ENCODE data around the gene WEE2.
A peak's percentile ranks its signal among the peaks of the same experiment; 100 is the strongest.
"Not testable (repeated sequence)": the region's sequence is repeated elsewhere in the genome, so short reads cannot be mapped to it uniquely, and the experiment has no call there.

Gene WEE2

DNA sequence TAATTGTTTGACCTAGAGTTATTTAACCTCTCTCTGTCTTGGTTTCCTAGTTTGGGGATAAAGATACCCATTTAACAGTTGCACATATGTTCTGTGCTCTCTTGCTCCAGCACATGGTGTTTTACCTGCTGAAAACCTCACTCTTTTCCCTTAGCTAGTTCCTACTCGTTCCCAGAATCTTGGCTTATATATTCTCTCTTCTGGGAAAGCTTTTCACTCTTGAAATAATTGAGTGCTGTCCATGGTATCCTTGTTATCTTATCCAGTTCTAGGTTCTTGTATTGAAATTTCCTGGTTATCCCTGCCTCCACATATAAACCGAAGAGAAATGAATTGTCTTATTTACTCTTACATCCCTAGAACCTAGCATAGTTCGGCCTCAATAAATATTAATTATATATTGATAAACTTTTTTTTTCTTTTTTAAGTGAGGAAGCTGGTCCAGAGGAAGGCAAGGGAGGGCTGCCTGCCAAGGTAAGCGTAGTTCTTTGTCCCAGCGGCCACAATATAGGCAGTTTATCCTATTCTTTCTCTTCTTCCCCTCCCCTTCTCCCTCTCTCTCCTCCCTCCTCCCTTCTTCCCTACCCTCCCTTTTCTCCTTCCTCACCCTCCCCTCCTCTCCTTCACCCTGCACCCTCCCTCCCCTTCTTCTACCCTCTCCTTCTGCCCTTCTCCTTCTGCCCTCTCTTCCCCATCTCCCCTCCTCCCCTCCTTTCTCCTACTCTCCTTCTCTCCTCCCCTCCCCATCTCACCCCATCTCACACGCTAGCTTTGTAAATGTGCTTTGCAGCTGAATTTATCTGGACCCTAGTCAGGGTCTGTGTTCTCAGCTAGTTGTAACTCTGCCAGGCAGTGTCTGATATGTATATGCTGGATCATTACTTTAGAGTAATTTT is 7.9 kb downstream of the WEE2 start:
- no peak for DNase-seq

DNA sequence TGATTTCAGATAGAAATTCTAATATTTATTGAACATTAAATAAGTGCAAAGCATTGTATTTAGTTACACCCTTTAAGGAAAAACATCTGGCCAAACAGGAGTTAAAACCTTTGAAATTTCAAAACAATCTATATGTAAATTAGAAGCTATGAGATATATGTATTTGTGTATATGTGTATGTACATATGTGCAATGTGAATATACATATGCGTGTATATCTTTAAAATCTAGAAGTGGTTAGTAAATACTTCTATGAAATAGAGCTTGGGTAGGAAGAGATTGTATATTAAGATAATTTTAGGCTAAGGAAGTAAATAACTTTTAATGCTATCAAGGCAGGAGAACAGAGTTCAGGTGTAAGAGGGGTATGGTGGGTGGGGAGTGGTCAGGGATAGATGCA is 9.3 kb downstream of the WEE2 start:
- no peak for DNase-seq

DNA sequence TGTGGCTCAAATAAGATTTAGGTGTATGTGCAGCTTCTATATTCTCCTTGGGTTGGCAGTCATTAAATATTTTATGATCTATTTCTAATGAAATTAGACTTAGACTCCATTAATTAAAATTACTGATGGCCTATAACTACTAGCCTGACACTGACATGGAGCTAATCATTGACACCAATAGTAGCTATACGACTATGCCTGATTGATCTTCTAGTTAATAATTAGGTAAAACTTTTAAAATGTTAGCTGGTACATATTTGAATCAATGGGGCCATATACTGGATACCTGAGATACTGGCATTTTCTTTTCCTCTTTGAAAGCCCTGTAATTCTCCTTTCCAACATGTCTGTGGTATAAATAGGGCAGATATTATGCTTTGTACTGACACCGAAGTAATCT is 14.4 kb downstream of the WEE2 start:
- no peak for DNase-seq

DNA sequence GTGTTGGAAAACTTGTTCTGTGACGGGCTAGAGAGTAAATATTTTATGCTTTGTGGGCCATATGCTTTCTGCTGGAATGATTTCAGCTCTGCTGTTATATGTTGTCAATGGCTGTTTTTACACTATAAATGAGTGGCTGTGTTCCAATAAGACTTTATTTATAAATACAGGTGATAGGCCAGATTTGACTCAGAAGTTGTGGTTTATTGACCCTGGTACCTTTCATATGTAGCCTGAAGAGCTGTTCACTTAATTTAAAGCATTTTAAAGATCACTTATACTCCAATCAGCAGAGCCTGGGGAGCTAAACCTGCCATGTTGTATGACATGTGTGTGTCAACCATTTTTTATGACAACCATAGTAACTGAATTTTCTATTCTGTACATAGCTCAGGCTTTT is 20.9 kb downstream of the WEE2 start:
- DNase-seq = no peak

DNA sequence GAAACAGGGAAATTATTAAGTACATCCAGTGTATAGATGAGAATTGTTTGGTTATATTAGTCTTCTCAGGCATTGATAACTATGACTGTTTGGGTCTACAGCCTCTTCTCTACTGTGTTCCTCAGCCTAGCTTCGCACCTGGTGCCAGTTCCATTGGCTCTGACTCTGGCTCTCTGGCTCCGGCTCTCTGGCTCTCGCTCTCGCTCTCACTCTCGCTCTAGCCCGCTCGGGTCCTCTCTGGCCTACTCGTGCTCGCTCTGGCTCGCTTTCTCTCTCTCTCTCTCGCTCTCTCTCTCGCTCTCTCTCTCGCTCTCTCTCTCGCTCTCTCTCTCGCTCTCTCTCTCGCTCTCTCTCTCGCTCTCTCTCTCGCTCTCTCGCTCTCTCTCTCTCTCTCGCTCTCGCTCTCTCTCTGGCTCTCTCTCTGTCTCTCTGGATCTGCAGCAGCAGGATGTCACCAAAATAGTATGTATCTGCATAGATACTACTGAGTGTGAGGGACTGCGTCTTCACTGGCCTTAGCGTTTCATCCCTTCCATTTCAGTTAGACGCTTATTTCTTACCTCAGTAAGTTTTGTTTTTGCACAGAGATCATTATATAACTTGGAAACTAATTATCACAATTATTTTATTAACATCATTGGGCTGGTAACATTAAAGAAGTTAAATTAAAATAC is 23.5 kb downstream of the WEE2 start:
- no peak for DNase-seq

DNA sequence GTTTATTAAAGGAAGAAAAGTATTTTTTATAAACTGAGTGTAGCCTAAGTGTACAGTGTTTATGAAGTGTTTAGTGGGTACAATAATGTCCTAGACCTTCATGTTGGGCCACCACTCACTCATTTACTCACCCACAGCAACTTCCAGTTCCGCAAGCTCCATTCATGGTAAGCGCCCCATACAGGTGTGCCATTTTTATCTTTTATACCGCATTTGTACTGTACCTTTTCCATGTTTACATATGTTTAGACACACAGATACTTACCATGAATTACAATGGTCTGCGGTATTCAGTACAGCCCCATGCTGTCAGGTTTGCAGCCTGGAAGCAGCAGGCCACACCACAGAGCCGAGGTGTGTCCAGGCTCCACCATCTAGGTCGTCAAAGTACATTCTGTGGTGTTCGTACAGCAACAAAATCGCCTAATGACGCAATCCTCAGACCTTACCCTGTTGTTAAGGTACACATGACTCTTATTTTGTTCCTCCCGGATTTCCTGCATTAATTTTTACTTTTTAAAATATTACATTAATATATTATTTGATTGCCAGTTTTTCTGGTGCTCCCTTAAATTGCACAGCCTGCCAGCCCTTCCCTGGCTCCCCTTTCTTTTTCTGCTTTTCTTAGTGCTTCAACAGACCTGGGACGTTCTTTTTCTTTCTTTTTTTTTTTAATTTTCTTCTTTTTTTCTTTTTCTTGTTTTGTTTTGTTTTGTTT is 29.1 kb downstream of the WEE2 start:
- peak; percentile 10 for DNase-seq

DNA sequence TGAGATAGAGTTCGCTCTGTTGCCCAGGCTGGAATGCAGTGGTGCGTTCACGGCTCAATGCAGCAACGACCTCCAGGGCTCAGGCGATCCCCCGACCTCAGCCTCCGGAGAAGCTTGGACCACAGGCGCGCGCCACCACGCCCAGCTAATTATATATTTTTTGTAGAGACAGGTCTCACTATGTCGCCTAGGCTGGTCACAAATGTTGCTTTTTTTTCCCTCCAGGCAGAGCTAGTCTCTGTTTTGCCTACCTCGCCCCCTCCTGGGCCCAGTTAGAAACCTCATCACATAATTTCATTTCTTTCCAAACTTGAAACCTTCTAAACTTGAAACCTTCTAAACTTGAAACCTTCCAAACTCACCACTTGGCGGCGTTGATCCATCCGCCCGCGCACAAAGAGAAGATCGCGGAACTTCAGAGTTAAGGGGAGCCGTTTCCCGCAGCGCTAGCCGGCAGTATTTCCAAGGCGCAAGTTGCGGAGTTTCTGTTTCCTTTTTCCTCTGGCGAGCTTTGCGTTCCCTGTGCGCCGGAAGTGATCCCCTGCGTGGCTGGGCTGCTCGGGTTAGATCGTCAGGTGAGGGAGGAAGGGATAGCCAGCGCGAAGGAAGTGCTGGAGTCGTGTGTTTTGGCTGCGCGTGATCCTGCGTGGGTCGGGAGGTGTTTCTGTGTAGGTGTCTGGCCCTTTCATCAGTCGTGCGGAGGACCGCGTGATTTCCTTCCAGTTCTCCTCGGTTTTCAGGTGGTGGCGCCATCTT is 29.9 kb downstream of the WEE2 start, which contains the start of gene SSBP1:
Gene SSBP1 (plus strand): TSS at position 523 of the 756 bp plus-strand sequence. CDS start 809 bp downstream, outside the sequence.
- DNase-seq = peak; percentile 59

DNA sequence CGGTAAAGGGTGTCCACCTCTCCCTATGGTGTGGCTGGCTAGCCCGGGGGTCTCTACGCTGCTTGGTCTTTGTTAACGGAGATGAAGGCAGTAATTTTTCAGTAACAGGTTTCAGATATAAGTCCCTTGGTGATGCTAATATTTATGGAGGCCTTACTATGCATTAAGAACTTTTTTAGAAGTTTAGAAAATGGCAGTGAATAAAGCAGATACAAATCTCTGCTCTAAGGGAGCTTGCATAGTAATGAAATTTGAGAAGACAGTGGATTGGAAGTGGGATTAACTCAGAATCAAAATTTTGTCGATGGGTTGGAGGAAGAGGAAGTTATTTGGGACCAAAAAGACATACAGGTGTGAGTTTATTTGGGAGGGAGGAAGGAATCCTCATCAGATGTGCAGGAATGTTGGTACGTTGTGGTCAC is 30.4 kb downstream of the WEE2 start:
- no peak for DNase-seq

DNA sequence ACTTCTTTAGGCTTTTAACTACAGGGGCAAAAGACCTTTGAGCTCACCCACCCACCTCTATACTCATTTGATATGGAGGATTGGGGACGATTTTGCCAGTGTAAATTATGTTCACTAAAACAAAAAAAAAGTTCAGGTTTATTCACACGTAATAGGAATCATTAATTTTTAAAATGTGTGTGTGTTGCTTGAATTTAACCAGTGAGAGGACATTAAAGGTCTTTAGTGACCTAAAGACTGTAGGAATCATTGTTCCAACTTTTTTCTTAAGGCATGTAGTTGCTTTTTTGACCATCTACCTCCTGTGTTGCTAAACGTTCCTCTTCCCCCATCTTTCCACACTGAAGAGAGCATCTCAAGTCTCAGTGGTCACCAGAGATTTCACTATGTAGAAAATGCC is 31.1 kb downstream of the WEE2 start:
- DNase-seq = no peak

DNA sequence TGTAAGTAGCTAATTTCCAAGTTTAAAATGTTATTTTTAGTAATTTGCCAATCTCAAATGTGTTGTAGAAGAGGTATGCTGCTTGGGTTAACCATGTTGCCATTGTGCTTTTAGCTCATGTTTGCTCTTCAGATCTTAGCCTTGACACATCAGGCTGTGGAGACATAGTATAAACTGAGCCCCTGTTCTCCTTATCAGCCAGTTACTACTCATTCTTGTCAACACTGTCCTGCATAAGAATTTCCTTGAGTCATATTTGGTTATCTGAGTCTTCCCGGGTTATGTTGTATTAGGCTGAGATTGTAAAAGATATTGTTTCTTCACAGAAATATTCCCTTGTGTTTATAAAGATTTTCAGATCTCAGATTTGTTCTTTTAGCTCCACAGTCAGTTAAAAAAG is 34.1 kb downstream of the WEE2 start:
- DNase-seq = no peak

DNA sequence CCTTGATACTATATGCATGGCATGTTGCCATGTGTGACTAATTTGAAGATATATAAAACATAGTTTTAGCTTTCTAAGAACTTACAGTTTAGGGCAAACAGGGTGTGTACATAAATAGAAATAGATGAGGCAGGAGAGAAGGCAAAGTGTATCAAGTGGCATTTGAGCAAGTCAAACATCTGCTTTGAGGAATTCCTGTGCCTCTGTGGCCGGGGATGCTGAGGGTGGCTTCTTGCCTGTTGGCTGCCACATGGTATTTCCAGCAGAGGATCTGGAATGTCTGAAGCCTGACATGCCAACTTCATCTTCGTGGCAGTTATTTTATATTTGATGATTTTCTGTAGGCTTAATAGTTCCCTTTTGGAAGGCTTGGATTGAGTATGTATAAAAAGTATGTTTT is 36.0 kb downstream of the WEE2 start:
- no peak for DNase-seq

DNA sequence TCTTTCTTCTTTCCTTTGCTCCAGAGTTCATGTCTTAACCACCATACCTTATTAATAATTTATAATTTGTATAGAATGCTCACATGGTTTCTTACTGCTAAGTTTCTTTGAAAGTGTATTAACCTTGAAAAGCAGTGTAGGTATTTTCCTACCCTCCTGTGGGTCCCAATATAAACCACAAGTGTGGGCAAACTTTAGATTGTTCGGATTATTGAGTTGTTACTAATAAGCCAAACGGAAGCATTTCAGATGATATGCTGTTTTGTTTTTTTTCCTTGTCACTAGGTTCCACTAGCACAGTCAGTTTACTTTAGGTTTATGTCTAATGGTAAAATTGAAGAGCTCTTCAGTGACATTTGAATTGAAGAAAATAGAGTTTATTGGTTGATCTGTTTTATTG is 40.2 kb downstream of the WEE2 start:
- no peak for DNase-seq

GRCh38 chr7:141751904-141752303 is 43.8 kb downstream of the WEE2 start:
- DNase-seq = not testable (repeated sequence)

- no peak for DNase-seq
Measured at GRCh38 chr7:141752634-141753033, 44.5 kb downstream of the WEE2 start.

GRCh38 chr7:141754939-141755338 is 46.8 kb downstream of the WEE2 start:
- DNase-seq = no peak

DNA sequence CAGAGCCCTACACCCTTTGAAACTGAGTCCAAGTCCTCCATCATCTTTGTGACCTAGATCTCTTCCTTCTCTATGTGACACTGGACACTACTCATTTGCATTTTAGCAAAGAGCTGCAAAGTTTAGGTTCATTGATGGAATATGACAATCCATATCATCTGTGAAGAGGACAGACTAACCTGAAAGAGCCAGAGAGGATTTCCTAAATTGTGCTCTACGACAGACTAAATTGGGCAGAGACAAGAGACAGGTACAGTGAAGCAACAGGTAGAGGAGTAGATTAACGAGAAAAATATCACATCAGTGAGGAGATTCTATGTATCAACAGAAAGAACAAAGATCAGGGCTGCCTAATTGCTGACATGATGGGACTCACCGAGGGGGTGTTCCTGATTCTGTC is 55.6 kb downstream of the WEE2 start, which contains the start of gene TAS2R3:
Gene TAS2R3 (plus strand): TSS at position 301 of the 400 bp plus-strand sequence. CDS start 62 bp downstream, at position 363.
- DNase-seq = no peak

DNA sequence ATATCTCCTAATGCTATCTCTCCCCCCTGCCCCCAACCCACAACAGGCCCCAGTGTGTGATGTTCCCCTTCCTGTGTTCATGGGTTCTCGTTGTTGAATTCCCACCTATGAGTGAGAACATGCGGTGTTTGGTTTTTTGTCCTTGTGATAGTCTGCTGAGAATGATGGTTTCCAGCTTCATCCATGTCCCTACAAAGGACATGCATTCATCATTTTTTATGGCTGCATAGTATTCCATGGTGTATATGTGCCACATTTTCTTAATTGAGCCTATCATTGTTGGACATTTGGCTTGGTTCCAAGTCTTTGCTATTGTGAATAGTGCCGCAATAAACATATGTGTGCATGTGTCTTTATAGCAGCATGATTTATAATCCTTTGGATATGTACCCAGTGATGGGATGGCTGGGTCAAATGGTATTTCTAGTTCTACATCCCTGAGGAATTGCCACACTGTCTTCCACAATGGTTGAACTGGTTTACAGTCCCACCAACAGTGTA is 62.0 kb downstream of the WEE2 start:
- DNase-seq = not testable (repeated sequence)

DNA sequence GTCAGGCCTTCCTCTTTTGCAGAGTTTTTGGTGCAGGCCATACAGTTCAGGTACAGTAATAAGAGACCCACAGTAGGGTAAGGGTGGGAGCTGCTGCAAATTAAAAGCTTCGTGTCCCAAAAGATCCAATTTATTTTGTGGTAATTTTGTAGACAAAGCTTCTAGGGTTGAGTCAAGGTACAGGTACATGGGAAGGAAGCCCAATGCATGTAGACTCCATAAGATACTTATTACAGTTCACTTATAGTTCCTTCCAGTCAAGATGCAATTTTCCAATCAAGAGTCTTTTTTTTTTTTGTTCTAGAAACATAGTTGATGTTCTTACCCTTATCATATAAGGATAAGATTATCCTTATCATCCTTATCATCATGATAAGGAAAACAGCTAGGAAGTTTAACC is 68.2 kb downstream of the WEE2 start, which contains the start of gene TAS2R4:
Gene TAS2R4 (plus strand): TSS at position 301 of the 400 bp plus-strand sequence. CDS start 1,815 bp downstream, outside the sequence.
- no peak for DNase-seq

Data from KG1 (cell line).